Astrocyte (in vitro differentiated cells and primary cell): ENCODE measurements around the gene FYN. TPM values are rescaled to one million over a fixed set of nuclear protein-coding genes. Genes with fewer than 3 reads are reported as not detected.

Experiments used
- DNase-seq: peaks from one replicate; pipeline ENCODE4 v3.0.0-alpha.2; 2010; ENCODE audit warnings: low read depth
- FAIRE-seq: peaks from 2 replicates; lab custom pipeline; 2011; peaks lifted over from hg19 to GRCh38; lab: Jason Lieb, UNC
- H2AFZ ChIP-seq: 2 replicates; pipeline ENCODE4 v1.6.0; 2012; ENCODE audit warnings: low read depth, low read length, inconsistent platforms
- H3K27ac ChIP-seq: 2 replicates; pipeline ENCODE4 v1.5.1; 2011; ENCODE audit warnings: low read depth, low read length, inconsistent platforms
- H3K27me3 ChIP-seq: 2 replicates; pipeline ENCODE4 v1.6.0; 2011; ENCODE audit warnings: low read length, inconsistent platforms; ENCODE audit not compliant: insufficient read depth
- H3K36me3 ChIP-seq: 2 replicates; pipeline ENCODE4 v1.5.1; 2011; ENCODE audit warnings: low read length, inconsistent platforms; ENCODE audit not compliant: insufficient read depth
- H3K4me1 ChIP-seq: 2 replicates; pipeline ENCODE4 v1.5.1; 2011; ENCODE audit warnings: low read length, inconsistent platforms; ENCODE audit not compliant: insufficient read depth
- H3K4me2 ChIP-seq: 2 replicates; pipeline ENCODE4 v1.6.0; 2012; ENCODE audit warnings: low read length, inconsistent platforms
- H3K4me3 ChIP-seq: 2 replicates; pipeline ENCODE4 v1.5.1; 2011; ENCODE audit warnings: low read depth, mild to moderate bottlenecking, low read length, inconsistent platforms; ENCODE audit not compliant: insufficient read depth
- H3K79me2 ChIP-seq: 2 replicates; pipeline ENCODE4 v1.6.0; 2012; ENCODE audit warnings: mild to moderate bottlenecking, low read length, inconsistent platforms; ENCODE audit not compliant: insufficient read depth
- H3K9ac ChIP-seq: 2 replicates; pipeline ENCODE4 v1.6.0; 2012; ENCODE audit warnings: mild to moderate bottlenecking, low read length, inconsistent platforms
- H3K9me3 ChIP-seq: 2 replicates; pipeline ENCODE4 v1.5.1; 2012; ENCODE audit warnings: low read depth, mild to moderate bottlenecking, low read length, inconsistent platforms; ENCODE audit not compliant: insufficient read depth
- H4K20me1 ChIP-seq: 2 replicates; pipeline ENCODE4 v1.6.0; 2012; ENCODE audit warnings: low read length, inconsistent platforms; ENCODE audit not compliant: insufficient read depth
- H3K27ac Mint-ChIP-seq: one replicate; pipeline ENCODE4 v1.8.0; 2021; ENCODE audit warnings: mild to moderate bottlenecking, mixed read lengths; ENCODE audit not compliant: unreplicated experiment
- H3K27me3 Mint-ChIP-seq: one replicate; pipeline ENCODE4 v1.8.0; 2021; ENCODE audit warnings: low read depth, mixed read lengths; ENCODE audit not compliant: unreplicated experiment
- H3K36me3 Mint-ChIP-seq: one replicate; pipeline ENCODE4 v1.8.0; 2021; ENCODE audit warnings: low read depth, mixed read lengths; ENCODE audit not compliant: unreplicated experiment
- H3K4me1 Mint-ChIP-seq: one replicate; pipeline ENCODE4 v1.8.0; 2021; ENCODE audit warnings: low read depth, mixed read lengths; ENCODE audit not compliant: unreplicated experiment
- H3K4me3 Mint-ChIP-seq: one replicate; pipeline ENCODE4 v1.8.0; 2021; ENCODE audit warnings: mild to moderate bottlenecking, moderate library complexity, mixed read lengths; ENCODE audit not compliant: unreplicated experiment
- H3K9me3 Mint-ChIP-seq: one replicate; pipeline ENCODE4 v1.8.0; 2021; ENCODE audit warnings: mild to moderate bottlenecking, mixed read lengths; ENCODE audit not compliant: unreplicated experiment
- EZH2 ChIP-seq: IDR thresholded peaks from 2 replicates; pipeline ENCODE4 v1.6.1; 2012; ENCODE audit warnings: mild to moderate bottlenecking, low read length, inconsistent platforms; ENCODE audit not compliant: insufficient read depth
- total RNA-seq: library from RNA; stranded (reverse); gene quantifications from 2 replicates; pipeline ENCODE4 v1.2.1, GENCODE V29; 2021
- TF ChIP-seq, protein P1 (sequence below): IDR thresholded peaks from 2 replicates; pipeline ENCODE4 v1.5.1; 2011; ENCODE audit warnings: low read depth, mild to moderate bottlenecking, inconsistent platforms, low read length, moderate library complexity; ENCODE audit not compliant: insufficient read depth

The FYN gene
- total RNA-seq, 1 donor from 2014 or later, result 167 TPM

DNA sequence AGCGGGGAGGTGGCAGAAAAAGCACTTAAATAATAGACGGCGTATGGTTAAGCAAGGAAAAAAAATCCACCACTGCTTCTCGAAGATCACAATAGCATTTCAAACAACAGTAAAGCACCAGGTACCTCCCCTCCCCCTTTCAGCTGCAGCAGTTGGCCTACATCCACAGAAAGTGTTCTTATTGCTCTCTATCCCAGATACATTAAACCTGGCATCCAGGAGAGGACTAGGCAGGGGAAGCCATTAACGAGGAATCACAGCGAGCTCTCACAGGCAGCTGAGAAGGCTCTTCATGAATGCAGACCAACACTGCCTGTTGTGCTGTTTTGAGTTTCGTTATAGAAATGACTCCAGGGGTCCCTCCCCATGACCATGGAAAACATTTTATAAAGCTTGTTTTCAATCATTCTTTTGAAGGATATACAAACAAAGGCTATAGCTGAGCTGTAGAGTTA lies 11.8 kb downstream of the FYN start:
- FAIRE-seq (no peak), DNase-seq (no peak)
- Histone ChIP-seq H3K9ac (no peak overlapping the region), H2AFZ (no peak overlapping the region), H3K27ac (no peak overlapping the region), H3K36me3 (no peaks in the 10 kb centered on the region), H3K4me1 (no peaks in the 10 kb centered on the region), H3K79me2 (peaks cover 98% of the 10 kb centered on the region), H3K4me3 (no peak overlapping the region), H3K27me3 (no peaks in the 10 kb centered on the region), H3K4me2 (no peak overlapping the region), H3K9me3 (no peaks in the 10 kb centered on the region), H4K20me1 (peaks cover 92% of the 10 kb centered on the region)
- no peaks in the 10 kb centered on the region for H3K9me3 Mint-ChIP-seq
- no peaks in the 10 kb centered on the region for H3K27me3 Mint-ChIP-seq
- peak overlapping the region; percentile 7 for H3K4me3 Mint-ChIP-seq
- peaks cover 50% of the 10 kb centered on the region for H3K4me1 Mint-ChIP-seq
- H3K36me3 Mint-ChIP-seq, result peaks cover 4% of the 10 kb centered on the region
- no peak overlapping the region for H3K27ac Mint-ChIP-seq
- TF ChIP-seq, protein P1, sequence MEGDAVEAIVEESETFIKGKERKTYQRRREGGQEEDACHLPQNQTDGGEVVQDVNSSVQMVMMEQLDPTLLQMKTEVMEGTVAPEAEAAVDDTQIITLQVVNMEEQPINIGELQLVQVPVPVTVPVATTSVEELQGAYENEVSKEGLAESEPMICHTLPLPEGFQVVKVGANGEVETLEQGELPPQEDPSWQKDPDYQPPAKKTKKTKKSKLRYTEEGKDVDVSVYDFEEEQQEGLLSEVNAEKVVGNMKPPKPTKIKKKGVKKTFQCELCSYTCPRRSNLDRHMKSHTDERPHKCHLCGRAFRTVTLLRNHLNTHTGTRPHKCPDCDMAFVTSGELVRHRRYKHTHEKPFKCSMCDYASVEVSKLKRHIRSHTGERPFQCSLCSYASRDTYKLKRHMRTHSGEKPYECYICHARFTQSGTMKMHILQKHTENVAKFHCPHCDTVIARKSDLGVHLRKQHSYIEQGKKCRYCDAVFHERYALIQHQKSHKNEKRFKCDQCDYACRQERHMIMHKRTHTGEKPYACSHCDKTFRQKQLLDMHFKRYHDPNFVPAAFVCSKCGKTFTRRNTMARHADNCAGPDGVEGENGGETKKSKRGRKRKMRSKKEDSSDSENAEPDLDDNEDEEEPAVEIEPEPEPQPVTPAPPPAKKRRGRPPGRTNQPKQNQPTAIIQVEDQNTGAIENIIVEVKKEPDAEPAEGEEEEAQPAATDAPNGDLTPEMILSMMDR, result no peak
- TF ChIP-seq EZH2, result no peak

GRCh38 chr6:111858347-111858746 lies 14.9 kb downstream of the FYN start:
- Histone ChIP-seq H3K4me3 (no peak overlapping the region), H3K9ac (no peak overlapping the region), H3K4me2 (no peak overlapping the region), H3K27ac (no peak overlapping the region), H4K20me1 (peaks cover 78% of the 10 kb centered on the region), H3K79me2 (peaks cover 100% of the 10 kb centered on the region), H3K4me1 (no peaks in the 10 kb centered on the region), H3K36me3 (no peaks in the 10 kb centered on the region), H3K27me3 (no peaks in the 10 kb centered on the region), H3K9me3 (no peaks in the 10 kb centered on the region), H2AFZ (no peak overlapping the region)
- peaks cover 48% of the 10 kb centered on the region for H3K4me1 Mint-ChIP-seq
- no peak for TF ChIP-seq EZH2
- TF ChIP-seq, protein P1, result no peak
- peak overlapping the region; percentile 47 for H3K4me3 Mint-ChIP-seq
- no peak overlapping the region for H3K27ac Mint-ChIP-seq
- DNase-seq, result no peak
- no peaks in the 10 kb centered on the region for H3K9me3 Mint-ChIP-seq
- FAIRE-seq, result no peak
- no peaks in the 10 kb centered on the region for H3K27me3 Mint-ChIP-seq
- H3K36me3 Mint-ChIP-seq, result peaks cover 2% of the 10 kb centered on the region

DNA sequence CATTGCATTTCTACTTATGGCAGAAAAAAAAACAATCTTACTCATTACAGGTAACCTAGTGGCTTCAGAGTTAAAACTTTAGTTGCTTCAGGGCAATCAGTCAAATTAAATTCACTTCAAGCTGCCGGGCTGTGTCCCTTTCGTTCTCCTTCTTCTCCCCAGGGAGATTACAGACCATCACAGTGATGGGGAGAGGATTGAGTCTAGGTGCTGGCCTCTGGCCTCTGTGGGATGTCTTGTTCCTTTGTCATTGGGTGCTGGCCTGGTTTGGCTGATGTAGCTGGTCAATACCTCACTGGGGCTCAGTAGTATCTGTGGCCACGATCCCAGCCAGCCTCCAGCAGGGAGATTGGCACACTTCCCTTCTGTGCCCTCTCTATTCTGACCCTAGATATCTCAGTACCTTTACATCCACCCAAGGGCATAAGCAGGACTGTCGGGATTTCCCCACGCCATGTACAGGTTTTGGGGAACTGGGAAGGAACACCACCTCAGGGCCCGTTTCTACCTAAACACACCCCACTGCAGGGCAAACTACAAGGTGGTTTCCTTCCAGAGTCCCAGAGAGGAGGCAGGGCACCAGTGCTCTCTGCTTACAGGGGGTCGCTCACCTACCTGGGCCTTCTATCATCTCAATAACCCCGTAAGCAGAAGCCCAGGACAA lies 15.4 kb downstream of the FYN start:
- Mint-ChIP-seq H3K27ac (no peak overlapping the region), H3K27me3 (no peaks in the 10 kb centered on the region), H3K4me3 (peak overlapping the region; percentile 47), H3K9me3 (no peaks in the 10 kb centered on the region), H3K36me3 (peaks cover 2% of the 10 kb centered on the region), H3K4me1 (peaks cover 52% of the 10 kb centered on the region)
- Histone ChIP-seq H3K9me3 (no peaks in the 10 kb centered on the region), H3K4me2 (no peak overlapping the region), H3K4me1 (no peaks in the 10 kb centered on the region), H3K79me2 (peaks cover 100% of the 10 kb centered on the region), H3K9ac (no peak overlapping the region), H4K20me1 (peaks cover 81% of the 10 kb centered on the region), H3K27me3 (no peaks in the 10 kb centered on the region), H2AFZ (no peak overlapping the region), H3K27ac (no peak overlapping the region), H3K36me3 (no peaks in the 10 kb centered on the region), H3K4me3 (no peak overlapping the region)
- FAIRE-seq, result no peak
- TF ChIP-seq EZH2, result no peak
- TF ChIP-seq, protein P1, result no peak
- DNase-seq, result no peak
